HCT116 (cell line): ENCODE measurements around the gene NEDD4L. TPM values are rescaled to one million over a fixed set of nuclear protein-coding genes. Genes with fewer than 3 reads are reported as not detected.

Experiments
- ATAC-seq: fragments of 200-7000 bp; cut with Tn5 transposase; 2 replicates; pipeline ENCODE4 v1.9.1; 2020; ENCODE audit warnings: mild to moderate bottlenecking, moderate library complexity
- BruUV-seq: library from RNA; stranded (reverse); fragments of 400-500 nt; replicated peaks from 2 replicates; lab custom pipeline; 2021; lab: Mats Ljungman, UMichigan
- CTCF ChIA-PET: fragments of 300-600 bp; sonication (Branson Sonifier 250); formaldehyde crosslinking; loops from one replicate; lab custom pipeline; 2021; ENCODE audit warnings: antibody characterized with exemption; lab: Charles Lee
- POLR2A ChIA-PET: fragments of 300-600, 350-600 bp; sonication (Branson Sonifier 250); formaldehyde crosslinking; loops from one replicate; lab custom pipeline; 2021; ENCODE audit warnings: antibody characterized with exemption; lab: Charles Lee
- RAD21 ChIA-PET, 2 experiments: fragments of 300-600 bp; sonication (Branson Sonifier 250); formaldehyde crosslinking; loops; one replicate each; lab custom pipeline; 2023; ENCODE audit warnings: low total read pairs in 2 of 2; ENCODE audit not compliant: uncharacterized antibody in 2 of 2, unreplicated experiment in 2 of 2, low non-redundant PET in 1 of 2; lab: Charles Lee
- DNase-seq: peaks from one replicate; pipeline ENCODE4 v3.0.0-alpha.2; 2010; ENCODE audit warnings: low read depth, low spot score
- H2AFZ ChIP-seq: fragments of 200-600 bp; shearing (Covaris generic), sonication (generic); 2 replicates; pipeline ENCODE4 v1.6.1; 2017; ENCODE audit warnings: low read depth, mixed run types, mixed read lengths, antibody characterized with exemption, low read length; ENCODE audit not compliant: poor library complexity, severe bottlenecking
- H3K27ac ChIP-seq: 2 replicates; pipeline ENCODE4 v1.5.1; 2012; ENCODE audit warnings: low read depth, low read length
- H3K27me3 ChIP-seq: fragments of 200-600 bp; sonication (generic); 2 replicates; pipeline ENCODE4 v1.6.1; 2016; ENCODE audit warnings: mixed run types, low read length, mixed read lengths; ENCODE audit not compliant: insufficient read depth
- H3K36me3 ChIP-seq, 2 experiments: fragments of 200-500 bp in 1 of 2; fragments of 200-600 bp in 1 of 2; sonication (Bioruptor generic) in 1 of 2; sonication (generic) in 1 of 2; 2 replicates each; pipeline versions ENCODE4 v1.5.1 to v1.6.1; 2014 to 2016; ENCODE audit warnings: low read length in 2 of 2, inconsistent platforms in 1 of 2, mixed read lengths in 1 of 2, mixed run types in 1 of 2; ENCODE audit not compliant: insufficient read depth in 2 of 2, control insufficient read depth in 1 of 2
- H3K4me1 ChIP-seq, 2 experiments: fragments of 200-600 bp in 1 of 2; sonication (generic) in 1 of 2; 2 replicates each; pipeline versions ENCODE4 v1.5.1 to v1.6.1; 2012 to 2017; ENCODE audit warnings: low read length in 2 of 2, inconsistent platforms in 1 of 2, mild to moderate bottlenecking in 1 of 2, mixed read lengths in 1 of 2, mixed run types in 1 of 2, moderate library complexity in 1 of 2; ENCODE audit not compliant: insufficient read depth in 2 of 2, control insufficient read depth in 1 of 2
- H3K4me2 ChIP-seq: fragments of 200-600 bp; sonication (generic); 2 replicates; pipeline ENCODE4 v1.6.1; 2017; ENCODE audit warnings: mixed run types, low read length, mixed read lengths
- H3K4me3 ChIP-seq, 2 experiments: fragments of 200-600 bp in 1 of 2; sonication (generic) in 1 of 2; replicated peaks in 1 of 2; 2 replicates each; pipeline ENCODE4 v1.5.1; 2011 to 2016; ENCODE audit warnings: low read length in 2 of 2, control low read depth in 1 of 2, low read depth in 1 of 2, mild to moderate bottlenecking in 1 of 2, mixed read lengths in 1 of 2, mixed run types in 1 of 2
- H3K79me2 ChIP-seq: fragments of 200-600 bp; sonication (generic); 2 replicates; pipeline ENCODE4 v1.6.1; 2017; ENCODE audit warnings: mild to moderate bottlenecking, mixed run types, low read length, moderate library complexity, mixed read lengths; ENCODE audit not compliant: insufficient read depth
- H3K9ac ChIP-seq: fragments of 200-600 bp; sonication (generic); 2 replicates; pipeline ENCODE4 v1.6.1; 2016; ENCODE audit warnings: low read length, mixed read lengths
- H3K9me2 ChIP-seq: fragments of 200-600 bp; sonication (generic), shearing (Covaris generic); 2 replicates; pipeline ENCODE4 v1.6.1; 2017; ENCODE audit warnings: mixed run types, mild to moderate bottlenecking, moderate library complexity; ENCODE audit not compliant: insufficient read depth
- H3K9me3 ChIP-seq, 2 experiments: fragments of 200-500 bp in 1 of 2; fragments of 200-600 bp in 1 of 2; sonication (Bioruptor generic) in 1 of 2; sonication (generic) in 1 of 2; 2 replicates each; pipeline ENCODE4 v1.6.1; 2014 to 2017; ENCODE audit warnings: low read length in 2 of 2, mixed read lengths in 2 of 2, inconsistent platforms in 1 of 2, low read depth in 1 of 2, mild to moderate bottlenecking in 1 of 2, mixed run types in 1 of 2, moderate library complexity in 1 of 2; ENCODE audit not compliant: control insufficient read depth in 1 of 2, insufficient read depth in 1 of 2
- H4K20me1 ChIP-seq: fragments of 200-600 bp; sonication (generic), shearing (Covaris generic); 2 replicates; pipeline ENCODE4 v1.6.1; 2017; ENCODE audit warnings: mixed run types, mild to moderate bottlenecking, moderate library complexity; ENCODE audit not compliant: insufficient read depth
- FOSL1 ChIP-seq: IDR thresholded peaks from 2 replicates; pipeline ENCODE4 v1.6.1; 2012; ENCODE audit warnings: low read depth
- JUND ChIP-seq: IDR thresholded peaks from 2 replicates; pipeline ENCODE4 v1.6.1; 2012
- RAD21 ChIP-seq: IDR thresholded peaks from 2 replicates; pipeline ENCODE4 v1.6.1; 2012; ENCODE audit warnings: low read depth, mild to moderate bottlenecking
- SP1 ChIP-seq: IDR thresholded peaks from 2 replicates; pipeline ENCODE4 v1.6.1; 2012; ENCODE audit warnings: low read depth
- TCF7L2 ChIP-seq: IDR thresholded peaks from 2 replicates; pipeline ENCODE4 v1.7.0; 2011; ENCODE audit warnings: borderline replicate concordance, inconsistent platforms; ENCODE audit not compliant: insufficient read depth, insufficient read length; ENCODE audit errors: extremely low read depth
- ZFX ChIP-seq: fragments of 450-650 bp; IDR thresholded peaks from 2 replicates; pipeline ENCODE4 v1.6.1; 2017
- intact Hi-C: fragments of 100-400 bp; cut with micrococcal nuclease; formaldehyde crosslinking; loops from 2 replicates; pipeline ENCODE4 v1.10.0; 2022
- total RNA-seq: library from RNA; stranded (reverse); gene quantifications from one replicate; pipeline ENCODE4 v1.2.1, GENCODE V29; 2021; ENCODE audit not compliant: unreplicated experiment
- TF ChIP-seq, protein P1 (sequence below): IDR thresholded peaks from 2 replicates; pipeline ENCODE4 v1.6.1; 2012; ENCODE audit warnings: low read depth
- TF ChIP-seq, protein P2 (sequence below): IDR thresholded peaks from 2 replicates; pipeline ENCODE4 v1.6.1; 2011; ENCODE audit warnings: mild to moderate bottlenecking, low read length, moderate library complexity; ENCODE audit not compliant: insufficient replicate concordance; ENCODE audit errors: extremely low read depth

The NEDD4L gene
- total RNA-seq, 1 experiment from 2014 or later = 41.5 TPM

DNA sequence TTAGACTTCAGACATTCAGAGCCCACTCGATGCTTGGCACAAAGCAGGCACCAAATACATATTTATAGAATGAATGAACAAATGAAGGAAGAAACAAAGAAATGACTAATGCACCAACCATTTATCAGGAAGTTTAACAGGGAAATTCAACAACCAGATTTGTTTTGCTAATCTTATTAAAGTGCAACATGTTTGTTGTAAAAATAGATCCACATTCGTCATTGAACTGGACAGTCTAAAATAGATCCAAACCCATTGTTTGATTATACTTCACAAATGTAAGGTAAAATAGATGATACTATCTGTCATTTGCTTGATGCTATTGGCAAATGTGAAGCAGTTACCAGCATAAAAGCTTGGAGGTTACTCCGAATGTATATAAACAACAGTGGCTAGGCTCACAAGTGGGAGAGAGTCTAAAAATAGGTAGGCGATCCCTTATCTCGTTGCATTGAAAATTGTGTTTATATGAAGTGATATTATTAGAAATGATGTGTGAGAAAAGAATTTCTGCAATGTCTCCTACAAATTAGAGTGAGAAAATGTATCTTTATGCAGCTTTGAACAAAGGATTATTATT lies 246.2 kb downstream of the NEDD4L start:
- Histone ChIP-seq H3K36me3 (no peaks in the 10 kb centered on the region), H3K9me3 (no peaks in the 10 kb centered on the region), H3K79me2 (no peaks in the 10 kb centered on the region), H3K9ac (no peak overlapping the region), H4K20me1 (no peaks in the 10 kb centered on the region), H3K4me2 (peak overlapping the region; percentile 40), H3K27me3 (no peaks in the 10 kb centered on the region), H3K27ac (peak overlapping the region; percentile 34; the same call in 1 of the 2 replicates), H3K9me2 (no peaks in the 10 kb centered on the region), H3K4me1 (peaks cover 30 to 40% of the 10 kb centered on the region in 2 experiments), H2AFZ (no peak overlapping the region), H3K4me3 (no peak overlapping the region)
- CTCF ChIA-PET = no interaction called here
- POLR2A ChIA-PET = no interaction called here
- intact Hi-C loops = no loop called here
- no peak for ATAC-seq
- DNase-seq = no peak
- RAD21 ChIA-PET = no interaction called here
- TF ChIP-seq TCF7L2 (no peak), JUND (peak; percentile 33; the same call in 1 of the 2 replicates), SP1 (peak; percentile 38; the same call in 1 of the 2 replicates), RAD21 (no peak), FOSL1 (peak; percentile 49)
- BruUV-seq = no TSS peak

DNA sequence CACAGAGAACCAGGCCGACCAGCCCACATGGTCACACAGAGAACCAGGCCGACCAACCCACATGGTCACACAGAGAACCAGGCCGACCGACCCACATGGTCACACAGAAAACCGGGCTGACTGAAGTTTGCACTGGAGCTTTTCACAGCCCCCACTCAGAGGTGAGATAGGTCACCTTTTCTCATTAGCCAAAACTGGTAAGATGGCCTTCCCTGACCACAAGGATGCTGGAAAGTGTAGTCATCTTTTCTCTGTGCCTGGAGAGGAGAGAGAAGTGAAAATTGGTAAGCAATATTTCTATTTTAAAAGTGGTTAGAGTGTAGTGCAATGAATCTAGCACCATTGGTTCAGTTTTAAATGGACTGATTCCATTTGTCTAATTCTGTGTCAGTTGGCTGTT lies 247.1 kb downstream of the NEDD4L start:
- Histone ChIP-seq H3K4me2 (no peak overlapping the region), H3K9ac (no peak overlapping the region), H2AFZ (no peak overlapping the region), H3K36me3 (no peaks in the 10 kb centered on the region), H3K4me3 (no peak overlapping the region), H3K27ac (no peak overlapping the region), H3K9me2 (no peaks in the 10 kb centered on the region), H3K27me3 (no peaks in the 10 kb centered on the region), H3K79me2 (no peaks in the 10 kb centered on the region), H3K9me3 (no peaks in the 10 kb centered on the region), H4K20me1 (no peaks in the 10 kb centered on the region), H3K4me1 (peaks cover 30 to 40% of the 10 kb centered on the region in 2 experiments)
- CTCF ChIA-PET = no interaction called here
- ATAC-seq (no peak), DNase-seq (no peak)
- BruUV-seq = no TSS peak
- RAD21 ChIA-PET = no interaction called here
- TF ChIP-seq, protein P1, sequence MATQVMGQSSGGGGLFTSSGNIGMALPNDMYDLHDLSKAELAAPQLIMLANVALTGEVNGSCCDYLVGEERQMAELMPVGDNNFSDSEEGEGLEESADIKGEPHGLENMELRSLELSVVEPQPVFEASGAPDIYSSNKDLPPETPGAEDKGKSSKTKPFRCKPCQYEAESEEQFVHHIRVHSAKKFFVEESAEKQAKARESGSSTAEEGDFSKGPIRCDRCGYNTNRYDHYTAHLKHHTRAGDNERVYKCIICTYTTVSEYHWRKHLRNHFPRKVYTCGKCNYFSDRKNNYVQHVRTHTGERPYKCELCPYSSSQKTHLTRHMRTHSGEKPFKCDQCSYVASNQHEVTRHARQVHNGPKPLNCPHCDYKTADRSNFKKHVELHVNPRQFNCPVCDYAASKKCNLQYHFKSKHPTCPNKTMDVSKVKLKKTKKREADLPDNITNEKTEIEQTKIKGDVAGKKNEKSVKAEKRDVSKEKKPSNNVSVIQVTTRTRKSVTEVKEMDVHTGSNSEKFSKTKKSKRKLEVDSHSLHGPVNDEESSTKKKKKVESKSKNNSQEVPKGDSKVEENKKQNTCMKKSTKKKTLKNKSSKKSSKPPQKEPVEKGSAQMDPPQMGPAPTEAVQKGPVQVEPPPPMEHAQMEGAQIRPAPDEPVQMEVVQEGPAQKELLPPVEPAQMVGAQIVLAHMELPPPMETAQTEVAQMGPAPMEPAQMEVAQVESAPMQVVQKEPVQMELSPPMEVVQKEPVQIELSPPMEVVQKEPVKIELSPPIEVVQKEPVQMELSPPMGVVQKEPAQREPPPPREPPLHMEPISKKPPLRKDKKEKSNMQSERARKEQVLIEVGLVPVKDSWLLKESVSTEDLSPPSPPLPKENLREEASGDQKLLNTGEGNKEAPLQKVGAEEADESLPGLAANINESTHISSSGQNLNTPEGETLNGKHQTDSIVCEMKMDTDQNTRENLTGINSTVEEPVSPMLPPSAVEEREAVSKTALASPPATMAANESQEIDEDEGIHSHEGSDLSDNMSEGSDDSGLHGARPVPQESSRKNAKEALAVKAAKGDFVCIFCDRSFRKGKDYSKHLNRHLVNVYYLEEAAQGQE = no peak
- TF ChIP-seq, protein P2, sequence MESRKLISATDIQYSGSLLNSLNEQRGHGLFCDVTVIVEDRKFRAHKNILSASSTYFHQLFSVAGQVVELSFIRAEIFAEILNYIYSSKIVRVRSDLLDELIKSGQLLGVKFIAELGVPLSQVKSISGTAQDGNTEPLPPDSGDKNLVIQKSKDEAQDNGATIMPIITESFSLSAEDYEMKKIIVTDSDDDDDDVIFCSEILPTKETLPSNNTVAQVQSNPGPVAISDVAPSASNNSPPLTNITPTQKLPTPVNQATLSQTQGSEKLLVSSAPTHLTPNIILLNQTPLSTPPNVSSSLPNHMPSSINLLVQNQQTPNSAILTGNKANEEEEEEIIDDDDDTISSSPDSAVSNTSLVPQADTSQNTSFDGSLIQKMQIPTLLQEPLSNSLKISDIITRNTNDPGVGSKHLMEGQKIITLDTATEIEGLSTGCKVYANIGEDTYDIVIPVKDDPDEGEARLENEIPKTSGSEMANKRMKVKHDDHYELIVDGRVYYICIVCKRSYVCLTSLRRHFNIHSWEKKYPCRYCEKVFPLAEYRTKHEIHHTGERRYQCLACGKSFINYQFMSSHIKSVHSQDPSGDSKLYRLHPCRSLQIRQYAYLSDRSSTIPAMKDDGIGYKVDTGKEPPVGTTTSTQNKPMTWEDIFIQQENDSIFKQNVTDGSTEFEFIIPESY = no peak
- no peak for TF ChIP-seq ZFX
- intact Hi-C loops = no loop called here
- POLR2A ChIA-PET = no interaction called here
